Measurements from ENCODE around the gene NDUFB7. TPM values are rescaled to one million over a fixed set of nuclear protein-coding genes. Genes with fewer than 3 reads are reported as not detected.

Gene NDUFB7
- polyA plus RNA-seq, 1 of the 3 experiments (the other 2 are of a cell fraction), result 465 TPM

DNA sequence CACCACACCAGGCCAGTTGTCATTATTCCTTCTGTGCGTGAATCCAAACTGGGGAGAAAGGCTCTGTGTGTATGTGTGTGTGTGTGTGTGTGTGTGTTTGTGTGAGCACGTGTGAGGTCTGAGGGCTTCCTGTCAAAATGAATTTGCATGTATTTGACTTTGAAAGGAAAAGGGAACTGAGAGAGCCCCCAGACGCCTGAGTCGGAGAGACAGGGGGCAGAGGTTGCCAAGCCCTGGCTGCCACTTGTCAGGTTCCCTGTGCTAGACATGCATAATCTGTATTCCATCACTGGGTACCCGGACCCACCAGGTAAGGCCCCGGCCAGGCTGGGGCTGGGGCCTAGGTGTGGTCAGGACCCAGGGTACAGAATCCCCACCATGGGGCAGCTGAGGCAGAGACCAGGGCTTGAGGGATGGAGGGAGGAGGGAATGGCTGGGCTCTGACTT is 11.1 kb upstream of the NDUFB7 start, which contains the start of gene CLEC17A:
TSS of gene CLEC17A (plus strand) at position 191 of the 447 bp plus-strand sequence. CDS start at position 268, 77 bp downstream.
- H2AFZ ChIP-seq (ENCODE audit: low read depth), result no peak within 1 kb of the TSS
- peaks cover 5% of the 10 kb centered on the region; the same call in 1 of the 2 replicates for H3K27me3 ChIP-seq (ENCODE audit: insufficient read depth)
- no peaks in the 10 kb centered on the region for H3F3A ChIP-seq (replicated peaks; ENCODE audit: insufficient read depth)
- H3K4me3 ChIP-seq (ENCODE audit: low read depth in 2 of 2, low read length in 1 of 2), result no peak within 1 kb of the TSS
- DNase-seq, result no peak
- no peak within 1 kb of the TSS for H3K4me2 ChIP-seq
- no peak within 1 kb of the TSS for H3K27ac ChIP-seq (ENCODE audit: low read depth in 2 of 2, low read length in 1 of 2)
- no peaks in the 10 kb centered on the region for H4K20me1 ChIP-seq (ENCODE audit: insufficient read depth)
- H3K9ac ChIP-seq, result no peak within 1 kb of the TSS
- H3K79me2 ChIP-seq (ENCODE audit: insufficient read depth), result no peaks in the 10 kb centered on the region
- no peaks in the 10 kb centered on the region for H3K9me2 ChIP-seq
- no peaks in the 10 kb centered on the region for H3K36me3 ChIP-seq (replicated peaks in 1 of 2; ENCODE audit: control insufficient read depth in 1 of 2, insufficient read depth in 2 of 2, low read length in 1 of 2)
- CTCF ChIA-PET, result no interaction called here
- WGBS (ENCODE audit: low lambda C conversion rate), result 15% methylated on average over 6 of the region's 6 CpGs
- TF ChIP-seq EP300 (IDR thresholded peaks at IDR 0.05; ENCODE audit: borderline replicate concordance in 1 of 2, low read depth in 1 of 2, low read length in 1 of 2) (no peak), FOSL2 (IDR thresholded peaks at IDR 0.05; ENCODE audit: borderline replicate concordance, low read depth) (no peak), SMC3 (IDR thresholded peaks at IDR 0.05; ENCODE audit: low read depth, low read length) (no peak), TAF1 (IDR thresholded peaks at IDR 0.05; ENCODE audit: borderline replicate concordance, low read depth, low read length) (no peak), RFX5 (IDR thresholded peaks at IDR 0.05; ENCODE audit: low read length) (no peak), ELF1 (IDR thresholded peaks at IDR 0.05) (no peak), MEF2A (IDR thresholded peaks at IDR 0.05; ENCODE audit: borderline replicate concordance, low read depth) (no peak), SIN3A (IDR thresholded peaks at IDR 0.05; ENCODE audit: borderline replicate concordance, low read depth, low read length) (no peak), TEAD4 (IDR thresholded peaks at IDR 0.05; ENCODE audit: borderline replicate concordance, insufficient read depth) (no peak), NFIC (IDR thresholded peaks at IDR 0.05; ENCODE audit: borderline replicate concordance) (no peak), GATA2 (CRISPR knock-in tag; IDR thresholded peaks at IDR 0.05) (no peak), RXRA (IDR thresholded peaks at IDR 0.05; ENCODE audit: borderline replicate concordance, low read depth) (no peak)
- TF ChIP-seq, protein P1, sequence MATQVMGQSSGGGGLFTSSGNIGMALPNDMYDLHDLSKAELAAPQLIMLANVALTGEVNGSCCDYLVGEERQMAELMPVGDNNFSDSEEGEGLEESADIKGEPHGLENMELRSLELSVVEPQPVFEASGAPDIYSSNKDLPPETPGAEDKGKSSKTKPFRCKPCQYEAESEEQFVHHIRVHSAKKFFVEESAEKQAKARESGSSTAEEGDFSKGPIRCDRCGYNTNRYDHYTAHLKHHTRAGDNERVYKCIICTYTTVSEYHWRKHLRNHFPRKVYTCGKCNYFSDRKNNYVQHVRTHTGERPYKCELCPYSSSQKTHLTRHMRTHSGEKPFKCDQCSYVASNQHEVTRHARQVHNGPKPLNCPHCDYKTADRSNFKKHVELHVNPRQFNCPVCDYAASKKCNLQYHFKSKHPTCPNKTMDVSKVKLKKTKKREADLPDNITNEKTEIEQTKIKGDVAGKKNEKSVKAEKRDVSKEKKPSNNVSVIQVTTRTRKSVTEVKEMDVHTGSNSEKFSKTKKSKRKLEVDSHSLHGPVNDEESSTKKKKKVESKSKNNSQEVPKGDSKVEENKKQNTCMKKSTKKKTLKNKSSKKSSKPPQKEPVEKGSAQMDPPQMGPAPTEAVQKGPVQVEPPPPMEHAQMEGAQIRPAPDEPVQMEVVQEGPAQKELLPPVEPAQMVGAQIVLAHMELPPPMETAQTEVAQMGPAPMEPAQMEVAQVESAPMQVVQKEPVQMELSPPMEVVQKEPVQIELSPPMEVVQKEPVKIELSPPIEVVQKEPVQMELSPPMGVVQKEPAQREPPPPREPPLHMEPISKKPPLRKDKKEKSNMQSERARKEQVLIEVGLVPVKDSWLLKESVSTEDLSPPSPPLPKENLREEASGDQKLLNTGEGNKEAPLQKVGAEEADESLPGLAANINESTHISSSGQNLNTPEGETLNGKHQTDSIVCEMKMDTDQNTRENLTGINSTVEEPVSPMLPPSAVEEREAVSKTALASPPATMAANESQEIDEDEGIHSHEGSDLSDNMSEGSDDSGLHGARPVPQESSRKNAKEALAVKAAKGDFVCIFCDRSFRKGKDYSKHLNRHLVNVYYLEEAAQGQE (IDR thresholded peaks at IDR 0.05; ENCODE audit: low read depth, low read length), result no peak
- TF ChIP-seq, protein P2, sequence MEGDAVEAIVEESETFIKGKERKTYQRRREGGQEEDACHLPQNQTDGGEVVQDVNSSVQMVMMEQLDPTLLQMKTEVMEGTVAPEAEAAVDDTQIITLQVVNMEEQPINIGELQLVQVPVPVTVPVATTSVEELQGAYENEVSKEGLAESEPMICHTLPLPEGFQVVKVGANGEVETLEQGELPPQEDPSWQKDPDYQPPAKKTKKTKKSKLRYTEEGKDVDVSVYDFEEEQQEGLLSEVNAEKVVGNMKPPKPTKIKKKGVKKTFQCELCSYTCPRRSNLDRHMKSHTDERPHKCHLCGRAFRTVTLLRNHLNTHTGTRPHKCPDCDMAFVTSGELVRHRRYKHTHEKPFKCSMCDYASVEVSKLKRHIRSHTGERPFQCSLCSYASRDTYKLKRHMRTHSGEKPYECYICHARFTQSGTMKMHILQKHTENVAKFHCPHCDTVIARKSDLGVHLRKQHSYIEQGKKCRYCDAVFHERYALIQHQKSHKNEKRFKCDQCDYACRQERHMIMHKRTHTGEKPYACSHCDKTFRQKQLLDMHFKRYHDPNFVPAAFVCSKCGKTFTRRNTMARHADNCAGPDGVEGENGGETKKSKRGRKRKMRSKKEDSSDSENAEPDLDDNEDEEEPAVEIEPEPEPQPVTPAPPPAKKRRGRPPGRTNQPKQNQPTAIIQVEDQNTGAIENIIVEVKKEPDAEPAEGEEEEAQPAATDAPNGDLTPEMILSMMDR (IDR thresholded peaks at IDR 0.05), result no peak
- TF ChIP-seq, protein P3, sequence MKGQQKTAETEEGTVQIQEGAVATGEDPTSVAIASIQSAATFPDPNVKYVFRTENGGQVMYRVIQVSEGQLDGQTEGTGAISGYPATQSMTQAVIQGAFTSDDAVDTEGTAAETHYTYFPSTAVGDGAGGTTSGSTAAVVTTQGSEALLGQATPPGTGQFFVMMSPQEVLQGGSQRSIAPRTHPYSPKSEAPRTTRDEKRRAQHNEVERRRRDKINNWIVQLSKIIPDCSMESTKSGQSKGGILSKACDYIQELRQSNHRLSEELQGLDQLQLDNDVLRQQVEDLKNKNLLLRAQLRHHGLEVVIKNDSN (IDR thresholded peaks at IDR 0.05; ENCODE audit: borderline replicate concordance, low read depth), result no peak
- TF ChIP-seq, protein P4, sequence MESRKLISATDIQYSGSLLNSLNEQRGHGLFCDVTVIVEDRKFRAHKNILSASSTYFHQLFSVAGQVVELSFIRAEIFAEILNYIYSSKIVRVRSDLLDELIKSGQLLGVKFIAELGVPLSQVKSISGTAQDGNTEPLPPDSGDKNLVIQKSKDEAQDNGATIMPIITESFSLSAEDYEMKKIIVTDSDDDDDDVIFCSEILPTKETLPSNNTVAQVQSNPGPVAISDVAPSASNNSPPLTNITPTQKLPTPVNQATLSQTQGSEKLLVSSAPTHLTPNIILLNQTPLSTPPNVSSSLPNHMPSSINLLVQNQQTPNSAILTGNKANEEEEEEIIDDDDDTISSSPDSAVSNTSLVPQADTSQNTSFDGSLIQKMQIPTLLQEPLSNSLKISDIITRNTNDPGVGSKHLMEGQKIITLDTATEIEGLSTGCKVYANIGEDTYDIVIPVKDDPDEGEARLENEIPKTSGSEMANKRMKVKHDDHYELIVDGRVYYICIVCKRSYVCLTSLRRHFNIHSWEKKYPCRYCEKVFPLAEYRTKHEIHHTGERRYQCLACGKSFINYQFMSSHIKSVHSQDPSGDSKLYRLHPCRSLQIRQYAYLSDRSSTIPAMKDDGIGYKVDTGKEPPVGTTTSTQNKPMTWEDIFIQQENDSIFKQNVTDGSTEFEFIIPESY (IDR thresholded peaks at IDR 0.05; ENCODE audit: borderline replicate concordance, low read depth), result no peak
- POLR2A ChIA-PET, result no interaction called here
- no peaks in the 10 kb centered on the region for H3K4me1 ChIP-seq (ENCODE audit: control insufficient read depth in 1 of 2, insufficient read depth in 2 of 2, low read depth in 1 of 2, low read length in 1 of 2)
- H3K9me3 ChIP-seq, result no peaks in the 10 kb centered on the region
